Loucy (cell line): ENCODE measurements around the gene LSM3.

Source experiments
- H2AFZ ChIP-seq: fragments of 200-600 bp; sonication (generic); 2 replicates; pipeline ENCODE4 v1.6.0; 2016; ENCODE audit warnings: antibody characterized with exemption, mild to moderate bottlenecking, low read length, moderate library complexity
- H3F3A ChIP-seq: fragments of 200-600 bp; 2 replicates; pipeline ENCODE4 v1.6.0; 2016; ENCODE audit warnings: antibody characterized with exemption, low read depth, mild to moderate bottlenecking
- H3K27me3 ChIP-seq: fragments of 200-600 bp; sonication (generic); 2 replicates; pipeline ENCODE4 v1.6.1; 2014; ENCODE audit warnings: low read length, mild to moderate bottlenecking; ENCODE audit not compliant: insufficient read depth, poor library complexity, severe bottlenecking
- H3K36me3 ChIP-seq: fragments of 200-600 bp; sonication (generic); 2 replicates; pipeline ENCODE4 v1.6.1; 2016; ENCODE audit warnings: low read length; ENCODE audit not compliant: insufficient read depth
- H3K4me1 ChIP-seq: fragments of 200-600 bp; sonication (generic); 2 replicates; pipeline ENCODE4 v1.5.1; 2014; ENCODE audit warnings: low read length, mild to moderate bottlenecking; ENCODE audit not compliant: insufficient read depth, poor library complexity, severe bottlenecking
- H3K4me2 ChIP-seq: fragments of 200-600 bp; sonication (generic); 2 replicates; pipeline ENCODE4 v1.6.0; 2014; ENCODE audit warnings: antibody characterized with exemption, low read length, low read depth, mild to moderate bottlenecking; ENCODE audit not compliant: poor library complexity, severe bottlenecking
- H3K4me3 ChIP-seq: fragments of 200-600 bp; sonication (generic); 2 replicates; pipeline ENCODE4 v1.5.1; 2014; ENCODE audit warnings: low read length, mild to moderate bottlenecking, mixed read lengths; ENCODE audit not compliant: poor library complexity, severe bottlenecking
- H3K79me2 ChIP-seq: fragments of 200-600 bp; sonication (generic); 2 replicates; pipeline ENCODE4 v1.6.1; 2014; ENCODE audit warnings: low read length; ENCODE audit not compliant: insufficient read depth
- H3K9ac ChIP-seq: fragments of 200-600 bp; sonication (generic); 2 replicates; pipeline ENCODE4 v1.6.0; 2014; ENCODE audit warnings: mild to moderate bottlenecking, low read depth, low read length, moderate library complexity; ENCODE audit not compliant: poor library complexity, severe bottlenecking
- H3K9me2 ChIP-seq: fragments of 200-600 bp; sonication (generic); replicated peaks from 2 replicates; pipeline ENCODE4 v1.6.1; 2016; ENCODE audit warnings: low read depth, low read length, mixed read lengths
- H3K9me3 ChIP-seq: fragments of 200-600 bp; sonication (generic); 2 replicates; pipeline ENCODE4 v1.6.1; 2014; ENCODE audit warnings: mild to moderate bottlenecking, antibody characterized with exemption, low read length, low read depth; ENCODE audit not compliant: insufficient read depth
- H4K20me1 ChIP-seq: fragments of 200-600 bp; sonication (generic); 2 replicates; pipeline ENCODE4 v1.6.0; 2014; ENCODE audit warnings: antibody characterized with exemption, low read length, mild to moderate bottlenecking; ENCODE audit not compliant: insufficient read depth, poor library complexity, severe bottlenecking
- EZH2phosphoT487 ChIP-seq: fragments of 200-600 bp; IDR thresholded peaks from 2 replicates; pipeline ENCODE4 v1.6.1; 2018; ENCODE audit warnings: antibody characterized with exemption, mild to moderate bottlenecking, moderate library complexity, borderline replicate concordance
- TF ChIP-seq, protein P1 (sequence below): fragments of 200-600 bp; sonication (generic); conservative IDR thresholded peaks from 2 replicates; pipeline ENCODE4 v1.5.1; 2014; ENCODE audit warnings: mild to moderate bottlenecking, antibody characterized with exemption, low read length

Gene LSM3

DNA sequence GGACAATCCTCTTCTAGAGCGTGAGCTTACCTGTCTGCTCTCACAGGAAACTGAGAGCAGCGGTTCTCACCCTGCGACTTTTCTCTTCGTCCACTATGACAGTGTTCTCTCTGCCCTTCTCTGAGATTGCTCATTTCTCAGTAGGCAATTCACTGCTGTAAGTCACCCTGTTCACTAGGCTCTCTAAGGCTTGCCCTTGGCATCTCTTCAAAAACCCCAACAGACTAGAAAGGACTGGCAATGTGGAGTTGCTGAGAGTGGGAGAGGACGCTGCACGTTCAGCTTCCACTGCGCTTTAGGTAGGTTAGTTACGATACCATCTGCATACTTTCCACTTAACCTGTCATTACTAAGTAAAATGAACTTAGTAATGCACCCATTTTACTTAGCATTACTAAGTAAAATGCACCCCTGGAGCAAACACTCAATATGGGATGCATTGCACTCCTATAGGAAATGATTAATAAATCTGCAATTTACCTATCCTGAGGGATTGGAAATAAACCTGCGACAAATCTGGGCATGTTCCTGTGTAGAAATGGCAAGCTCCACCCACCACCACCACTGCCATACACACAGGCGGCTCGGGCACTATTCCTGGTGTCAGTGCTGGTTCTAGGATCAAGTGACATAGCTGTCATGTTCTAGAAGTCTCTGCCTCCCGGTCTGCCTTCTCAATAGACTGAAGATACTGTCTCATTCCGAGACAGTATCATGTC, 21.6 kb upstream of the LSM3 start:
- peaks cover 51% of the 10 kb centered on the region for H3K36me3 ChIP-seq
- no peaks in the 10 kb centered on the region for H3K27me3 ChIP-seq

DNA sequence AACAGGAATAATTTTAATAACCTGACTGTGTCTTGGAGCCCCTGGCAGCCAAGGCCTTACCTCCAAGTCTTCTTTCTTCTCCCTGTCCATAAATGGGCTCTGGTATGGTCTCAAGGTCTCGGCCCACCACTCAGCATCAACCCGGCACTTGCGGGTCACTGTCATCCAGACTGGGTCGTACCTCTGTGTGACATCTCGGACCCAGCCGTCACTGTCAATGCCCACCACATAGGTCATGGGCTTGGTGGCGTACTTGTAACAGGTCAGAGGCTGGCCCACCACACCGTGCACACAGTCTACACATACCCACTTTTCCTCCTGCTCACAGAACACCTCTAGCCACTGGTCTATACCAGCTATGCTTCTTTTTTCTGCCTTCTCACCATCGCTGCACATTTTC, 20.7 kb upstream of the LSM3 start:
- H3K4me3 ChIP-seq = no peak overlapping the region
- H3F3A ChIP-seq = no peaks in the 10 kb centered on the region
- peaks cover 7% of the 10 kb centered on the region; the same call in 1 of the 2 replicates for H3K9me3 ChIP-seq
- no peaks in the 10 kb centered on the region for H4K20me1 ChIP-seq
- TF ChIP-seq EZH2phosphoT487 = no peak
- peaks cover 60% of the 10 kb centered on the region for H3K36me3 ChIP-seq
- H2AFZ ChIP-seq = no peak overlapping the region
- H3K9me2 ChIP-seq = no peaks in the 10 kb centered on the region
- no peak overlapping the region for H3K9ac ChIP-seq
- no peaks in the 10 kb centered on the region for H3K79me2 ChIP-seq
- no peaks in the 10 kb centered on the region for H3K4me1 ChIP-seq
- H3K4me2 ChIP-seq = no peak overlapping the region
- H3K27me3 ChIP-seq = no peaks in the 10 kb centered on the region

More for the DNA sequence above, 21.6 kb upstream of the LSM3 start:
- H2AFZ ChIP-seq = no peak overlapping the region
- H3K9me3 ChIP-seq = peaks cover 7% of the 10 kb centered on the region; the same call in 1 of the 2 replicates
- H3F3A ChIP-seq = no peaks in the 10 kb centered on the region
- no peaks in the 10 kb centered on the region for H3K79me2 ChIP-seq
- H3K4me2 ChIP-seq = no peak overlapping the region
- H3K4me3 ChIP-seq = no peak overlapping the region
- no peak for TF ChIP-seq EZH2phosphoT487
- TF ChIP-seq, protein P1, sequence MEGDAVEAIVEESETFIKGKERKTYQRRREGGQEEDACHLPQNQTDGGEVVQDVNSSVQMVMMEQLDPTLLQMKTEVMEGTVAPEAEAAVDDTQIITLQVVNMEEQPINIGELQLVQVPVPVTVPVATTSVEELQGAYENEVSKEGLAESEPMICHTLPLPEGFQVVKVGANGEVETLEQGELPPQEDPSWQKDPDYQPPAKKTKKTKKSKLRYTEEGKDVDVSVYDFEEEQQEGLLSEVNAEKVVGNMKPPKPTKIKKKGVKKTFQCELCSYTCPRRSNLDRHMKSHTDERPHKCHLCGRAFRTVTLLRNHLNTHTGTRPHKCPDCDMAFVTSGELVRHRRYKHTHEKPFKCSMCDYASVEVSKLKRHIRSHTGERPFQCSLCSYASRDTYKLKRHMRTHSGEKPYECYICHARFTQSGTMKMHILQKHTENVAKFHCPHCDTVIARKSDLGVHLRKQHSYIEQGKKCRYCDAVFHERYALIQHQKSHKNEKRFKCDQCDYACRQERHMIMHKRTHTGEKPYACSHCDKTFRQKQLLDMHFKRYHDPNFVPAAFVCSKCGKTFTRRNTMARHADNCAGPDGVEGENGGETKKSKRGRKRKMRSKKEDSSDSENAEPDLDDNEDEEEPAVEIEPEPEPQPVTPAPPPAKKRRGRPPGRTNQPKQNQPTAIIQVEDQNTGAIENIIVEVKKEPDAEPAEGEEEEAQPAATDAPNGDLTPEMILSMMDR = no peak
- H3K9ac ChIP-seq = no peak overlapping the region
- no peaks in the 10 kb centered on the region for H3K9me2 ChIP-seq
- no peaks in the 10 kb centered on the region for H3K4me1 ChIP-seq
- no peaks in the 10 kb centered on the region for H4K20me1 ChIP-seq

DNA sequence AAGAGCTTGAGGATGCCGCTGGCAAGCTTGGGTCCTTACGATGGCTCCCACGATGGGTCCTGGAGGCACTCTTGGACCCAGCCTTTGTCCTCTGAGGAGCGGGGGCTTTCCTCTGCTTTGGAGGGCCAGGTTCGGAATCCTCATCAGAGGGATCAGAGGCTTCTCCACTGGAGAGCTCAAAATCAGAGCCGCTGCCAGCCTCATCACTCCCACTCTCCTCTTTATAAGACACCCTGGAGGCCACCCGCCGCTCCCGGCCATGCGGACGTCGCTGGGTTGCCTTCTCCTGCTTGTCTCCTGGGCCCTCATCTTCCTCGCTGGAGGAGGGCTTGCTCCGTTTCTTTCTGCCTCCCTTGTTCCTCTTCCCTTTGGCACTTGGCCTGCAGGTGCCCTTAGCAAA, 20.2 kb upstream of the LSM3 start:
- TF ChIP-seq EZH2phosphoT487 = no peak
- TF ChIP-seq, protein P1 = no peak
- H3K9ac ChIP-seq = no peak overlapping the region
- H3K4me2 ChIP-seq = no peak overlapping the region
- no peaks in the 10 kb centered on the region for H3K27me3 ChIP-seq
- no peaks in the 10 kb centered on the region for H3K9me2 ChIP-seq
- H3K36me3 ChIP-seq = peaks cover 63% of the 10 kb centered on the region
- no peaks in the 10 kb centered on the region for H4K20me1 ChIP-seq
- H3K9me3 ChIP-seq = peaks cover 7% of the 10 kb centered on the region; the same call in 1 of the 2 replicates
- H3K4me1 ChIP-seq = no peaks in the 10 kb centered on the region
- H3K4me3 ChIP-seq = no peak overlapping the region
- no peaks in the 10 kb centered on the region for H3K79me2 ChIP-seq
- H2AFZ ChIP-seq = no peak overlapping the region
- H3F3A ChIP-seq = no peaks in the 10 kb centered on the region

DNA sequence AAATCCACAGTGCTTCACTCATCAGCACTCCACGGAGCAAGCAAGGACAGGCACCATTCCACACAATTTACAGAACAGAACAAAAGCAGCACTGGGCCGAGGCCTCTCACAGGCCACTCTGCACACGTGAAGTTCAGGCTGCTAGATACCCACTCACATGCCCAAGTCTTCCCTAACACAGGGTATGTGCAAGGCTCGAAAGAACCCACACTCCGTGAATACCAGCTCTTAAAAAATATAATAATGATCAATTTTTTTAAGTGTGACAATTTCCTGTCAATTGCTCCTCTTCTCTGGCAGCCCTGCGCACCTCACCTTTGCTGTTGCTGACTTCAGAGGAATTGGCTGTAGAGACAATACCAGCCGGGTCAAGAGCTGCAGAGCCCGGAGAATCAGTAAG, 19.2 kb upstream of the LSM3 start:
- Histone ChIP-seq H3K9me3 (peaks cover 7% of the 10 kb centered on the region; the same call in 1 of the 2 replicates), H3K36me3 (peaks cover 72% of the 10 kb centered on the region), H3K4me3 (no peak overlapping the region), H3K4me2 (no peak overlapping the region), H3K9ac (no peak overlapping the region), H3F3A (no peaks in the 10 kb centered on the region), H3K79me2 (no peaks in the 10 kb centered on the region), H4K20me1 (no peaks in the 10 kb centered on the region), H3K9me2 (no peaks in the 10 kb centered on the region), H2AFZ (no peak overlapping the region), H3K4me1 (no peaks in the 10 kb centered on the region), H3K27me3 (no peaks in the 10 kb centered on the region)
- TF ChIP-seq EZH2phosphoT487 = no peak
- TF ChIP-seq, protein P1 = no peak
